GM19043 (cell line): ENCODE data around the gene CENPP.

Source experiments
- ATAC-seq: cut with Tn5 transposase; IDR thresholded peaks from one replicate; pipeline ENCODE4 v1.9.1; 2021; ENCODE audit warnings: low read depth; ENCODE audit not compliant: unreplicated experiment

CENPP gene

DNA sequence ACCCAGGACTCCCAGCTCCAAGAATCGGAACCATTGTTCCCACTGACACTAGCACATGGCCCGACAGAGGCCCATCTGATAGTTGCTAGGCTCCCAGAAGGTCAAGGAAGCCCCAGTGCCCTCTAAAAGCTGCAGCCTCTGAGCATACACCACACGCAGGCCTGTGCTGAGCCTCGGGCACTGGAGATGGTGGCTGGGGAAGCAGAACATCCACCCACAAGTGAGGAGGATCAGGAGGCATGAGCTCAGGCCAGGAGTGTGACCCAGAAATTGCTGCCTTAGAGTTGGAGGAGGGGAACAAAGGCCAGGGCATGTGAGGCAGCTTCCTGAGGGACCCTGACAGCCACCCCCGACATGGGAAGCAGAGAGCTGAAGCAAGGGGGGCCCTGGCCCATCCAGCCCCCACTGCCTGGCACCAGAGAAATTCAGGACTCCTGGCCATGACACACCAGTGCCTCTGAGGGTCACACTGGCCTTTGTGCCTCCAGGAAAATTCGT lies 322.8 kb downstream of the CENPP start:
- ATAC-seq = no peak

DNA sequence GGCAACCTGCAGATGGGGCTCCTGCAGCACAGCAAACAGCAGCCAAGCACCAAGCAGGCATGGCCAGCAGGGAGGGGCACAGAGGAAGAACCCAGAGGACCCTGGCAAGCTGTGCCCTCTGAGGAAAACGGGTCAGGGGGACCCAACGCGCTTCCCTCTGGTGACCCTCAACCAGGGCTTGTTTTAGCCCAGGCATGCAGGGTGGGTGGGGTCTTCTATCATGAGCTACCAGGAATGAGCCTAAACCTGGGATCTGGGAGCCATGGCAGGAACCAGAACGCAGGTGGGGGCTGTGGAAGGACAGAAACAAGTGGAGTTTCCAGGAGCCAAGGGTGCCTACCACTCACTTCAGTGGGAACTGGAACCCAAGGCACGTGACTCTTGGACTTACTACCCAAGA lies 323.3 kb downstream of the CENPP start:
- ATAC-seq = no peak

DNA sequence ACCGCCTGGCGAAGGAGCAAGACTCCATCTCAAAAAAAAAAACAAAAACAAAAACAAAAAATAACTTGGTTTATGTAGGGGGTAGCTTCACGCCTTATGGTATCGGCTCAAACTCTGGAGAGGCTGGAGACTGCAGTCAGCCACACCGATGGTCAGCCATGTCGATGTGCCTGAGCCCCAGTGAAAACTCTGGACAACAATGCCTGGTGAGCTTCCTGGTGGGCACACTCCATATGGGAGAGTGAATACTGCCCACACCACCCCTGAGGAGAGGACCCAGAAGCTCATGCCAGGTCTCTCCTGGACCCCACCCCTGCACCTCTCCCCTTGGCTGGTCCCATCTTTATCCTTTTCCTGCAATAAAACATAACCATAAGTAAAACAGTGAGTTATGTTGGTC lies 324.5 kb downstream of the CENPP start:
- no peak for ATAC-seq

DNA sequence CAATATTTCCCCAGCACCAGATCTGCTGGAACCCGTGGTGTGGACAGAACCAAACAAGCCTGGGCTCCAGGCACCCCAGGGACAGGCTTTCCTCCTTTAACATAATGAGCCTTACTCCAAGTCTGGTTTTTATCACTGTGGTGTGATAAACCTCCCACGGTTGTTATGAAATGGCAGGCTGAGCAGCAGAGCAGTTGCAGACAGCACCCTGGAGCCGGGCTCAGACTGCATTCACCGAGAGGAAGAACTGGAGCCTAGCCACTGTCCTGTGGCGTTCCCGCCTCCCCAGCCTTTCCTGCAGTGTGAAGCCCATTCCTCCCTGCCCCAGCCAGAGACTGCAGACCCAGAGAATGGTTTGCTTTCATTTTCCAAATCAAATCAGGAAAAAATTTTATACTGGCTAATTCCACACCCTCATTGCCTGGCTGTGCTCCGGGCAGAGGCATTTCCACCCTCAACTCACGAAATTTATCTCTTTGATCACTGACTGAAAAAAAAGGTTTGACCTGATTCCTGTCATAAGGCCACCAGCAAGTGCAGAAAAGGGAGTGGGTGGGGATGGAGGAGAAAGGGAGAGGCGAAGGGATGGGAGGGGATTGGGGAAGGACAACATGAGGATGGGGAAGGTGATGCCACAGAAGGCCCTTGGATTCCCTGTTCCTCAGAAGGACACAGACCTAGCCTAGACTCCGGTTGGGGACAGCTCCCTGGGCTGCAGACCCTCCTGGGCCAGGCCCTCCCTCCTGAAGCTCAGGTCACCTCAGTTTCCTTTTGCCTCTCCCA lies 325.3 kb downstream of the CENPP start:
- no peak for ATAC-seq

DNA sequence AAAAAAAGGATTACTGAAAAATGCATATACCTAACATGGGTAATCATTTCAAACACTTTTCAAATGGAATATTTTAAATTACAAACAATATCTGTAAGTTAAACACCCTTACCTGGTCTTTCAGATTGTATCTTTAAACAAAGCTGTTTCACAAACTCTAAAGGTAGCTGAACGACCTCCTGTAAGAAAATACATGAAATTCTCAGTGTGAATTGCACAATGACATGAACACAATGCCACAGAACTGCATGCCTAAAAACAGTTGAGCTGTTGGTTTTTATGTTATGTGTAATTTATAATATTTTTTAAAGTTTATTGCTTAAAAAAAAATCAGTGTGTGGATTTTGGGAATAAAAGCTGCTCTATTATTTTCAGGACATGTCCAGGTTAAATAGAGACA lies 326.7 kb downstream of the CENPP start:
- no peak for ATAC-seq

DNA sequence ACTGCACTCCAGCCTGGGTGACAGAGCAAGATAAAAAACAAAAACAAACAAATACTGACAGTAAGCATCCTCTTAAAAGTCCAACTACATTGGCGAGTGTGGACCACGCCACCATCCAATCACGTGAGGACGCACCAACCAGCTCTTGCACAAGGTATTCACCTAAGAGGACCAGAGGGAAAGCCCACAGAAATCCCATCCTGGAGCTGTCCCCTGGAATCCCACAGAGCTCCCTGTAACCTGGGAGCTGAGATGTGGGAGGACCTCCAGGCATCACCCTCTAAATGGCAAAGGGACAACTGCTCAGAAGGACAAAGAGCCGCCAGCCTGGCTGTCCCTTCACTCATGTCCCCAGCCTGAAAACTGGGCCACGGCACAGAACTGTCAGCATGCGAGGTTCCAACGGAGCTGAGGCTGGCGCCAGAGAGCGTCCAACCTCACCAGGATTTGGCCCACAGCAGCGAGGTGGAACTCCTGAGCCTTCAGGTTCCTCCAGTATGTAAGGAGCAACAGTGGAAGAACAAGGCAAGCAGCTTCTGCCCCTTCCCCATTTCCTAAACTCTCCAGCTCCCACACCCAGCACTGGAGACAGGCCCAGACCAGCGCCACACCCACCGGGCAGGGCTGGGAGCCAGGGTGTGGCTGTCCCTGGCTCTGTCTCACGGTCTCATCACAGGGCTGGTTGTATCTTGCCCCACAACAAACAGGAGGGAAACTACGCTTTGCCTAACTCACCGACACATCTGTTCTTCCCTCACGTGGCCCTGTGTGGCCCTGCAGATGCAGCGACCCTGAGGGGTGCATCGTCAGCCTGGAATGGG lies 328.9 kb downstream of the CENPP start:
- no peak for ATAC-seq

DNA sequence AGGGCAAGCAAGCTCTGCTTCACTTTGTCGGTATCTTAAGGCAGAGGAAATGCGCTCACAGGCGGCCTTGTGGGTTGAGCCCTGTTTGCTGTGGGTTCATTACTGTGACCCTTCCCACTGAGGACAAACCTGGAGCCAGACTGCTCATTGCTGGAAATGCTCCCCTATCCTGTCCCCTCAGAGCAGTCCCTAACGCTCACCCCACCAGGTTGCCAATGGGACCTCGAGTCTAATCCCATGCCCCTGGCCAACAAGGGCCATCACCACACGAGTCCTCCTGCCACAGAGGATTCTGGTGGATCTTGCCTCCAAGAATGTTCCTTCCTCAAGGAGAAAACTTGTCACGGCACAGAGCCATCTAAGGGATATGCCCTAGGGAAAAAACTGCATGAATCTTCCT lies 329.6 kb downstream of the CENPP start:
- no peak for ATAC-seq

DNA sequence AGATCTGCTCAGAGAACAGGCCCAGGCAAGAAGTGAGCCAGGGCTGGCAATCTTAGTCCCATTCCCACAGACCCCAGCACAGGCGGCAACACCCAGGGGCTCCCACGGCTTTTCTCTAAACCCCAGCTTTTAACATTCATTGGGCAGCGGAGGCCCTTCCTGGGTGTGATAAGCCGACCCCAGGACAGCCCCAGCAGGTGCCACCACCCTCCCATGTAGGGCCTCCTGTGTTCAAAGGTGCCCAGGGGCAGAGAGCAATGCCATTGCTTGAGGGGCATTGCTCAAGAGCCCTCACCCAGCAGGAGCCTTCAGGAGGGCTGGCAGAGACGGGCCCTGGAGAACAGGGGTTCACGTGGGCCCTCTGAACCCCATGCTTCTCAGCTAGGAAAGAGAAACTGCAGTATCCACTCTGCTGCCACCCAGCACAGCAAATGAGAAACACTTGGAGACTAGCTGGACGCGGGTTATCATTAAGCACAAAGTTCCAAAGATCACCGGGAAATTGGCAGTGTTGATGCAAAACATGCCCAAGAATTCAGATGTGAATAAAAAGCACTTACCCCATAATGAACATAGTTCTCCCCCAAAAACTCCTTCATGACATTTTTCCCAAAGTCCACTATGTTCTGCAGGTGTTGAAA lies 330.3 kb downstream of the CENPP start:
- no peak for ATAC-seq

DNA sequence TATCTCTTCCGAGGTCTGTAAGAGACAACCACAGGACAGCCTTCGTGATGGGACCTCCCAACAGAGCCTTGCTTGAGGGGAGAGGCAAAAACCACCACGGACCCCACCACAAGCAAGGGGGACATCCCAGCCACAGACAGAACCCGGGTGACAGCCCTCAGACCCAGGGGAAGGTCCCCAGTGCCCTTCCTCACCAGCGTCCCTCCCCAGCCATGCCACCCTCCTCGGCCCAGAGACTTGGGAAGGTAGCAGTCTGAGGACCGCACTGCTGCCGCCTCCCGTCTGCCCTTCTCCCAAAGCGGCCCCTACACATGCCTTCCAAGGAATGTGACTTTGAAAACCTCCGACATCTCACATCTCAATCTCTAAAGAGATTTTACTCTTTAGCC lies 330.8 kb downstream of the CENPP start:
- no peak for ATAC-seq

DNA sequence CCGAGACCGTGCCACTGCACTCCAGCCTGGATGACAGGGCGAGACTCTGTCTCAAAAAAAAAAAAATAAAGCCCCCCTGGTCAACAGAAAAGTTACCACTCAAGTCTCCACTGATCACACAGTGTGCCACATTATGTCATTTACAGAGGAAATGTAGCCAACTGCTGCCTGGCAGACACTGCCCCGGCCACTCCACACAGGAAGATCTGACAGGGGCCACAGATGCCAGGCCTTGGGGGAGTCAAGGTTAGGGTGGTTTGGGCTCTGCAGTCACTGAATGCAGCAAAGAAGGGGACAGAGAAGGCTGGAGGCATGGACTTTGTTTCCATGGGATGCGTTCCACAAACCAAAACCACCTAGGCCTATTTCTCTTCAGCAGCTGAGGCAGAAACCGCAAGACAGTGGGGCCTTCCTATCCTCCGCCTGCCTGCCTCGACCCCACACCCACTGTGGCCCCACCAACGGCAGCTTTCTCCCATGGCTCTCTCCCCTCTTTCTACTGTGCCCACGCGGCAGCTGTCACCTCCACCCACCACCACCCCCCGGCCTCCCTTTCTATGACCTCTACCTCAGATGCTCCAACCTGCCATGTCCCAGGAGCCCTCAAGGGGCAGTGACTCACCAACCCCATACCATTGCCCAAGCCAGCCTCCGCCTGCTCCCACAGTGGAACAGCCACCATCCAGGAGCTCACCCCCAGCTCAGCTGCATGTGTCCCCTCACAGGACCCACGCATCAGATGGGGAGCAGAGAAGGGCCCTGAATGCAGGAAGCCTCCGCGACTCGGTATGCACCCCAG lies 331.7 kb downstream of the CENPP start:
- ATAC-seq = no peak

DNA sequence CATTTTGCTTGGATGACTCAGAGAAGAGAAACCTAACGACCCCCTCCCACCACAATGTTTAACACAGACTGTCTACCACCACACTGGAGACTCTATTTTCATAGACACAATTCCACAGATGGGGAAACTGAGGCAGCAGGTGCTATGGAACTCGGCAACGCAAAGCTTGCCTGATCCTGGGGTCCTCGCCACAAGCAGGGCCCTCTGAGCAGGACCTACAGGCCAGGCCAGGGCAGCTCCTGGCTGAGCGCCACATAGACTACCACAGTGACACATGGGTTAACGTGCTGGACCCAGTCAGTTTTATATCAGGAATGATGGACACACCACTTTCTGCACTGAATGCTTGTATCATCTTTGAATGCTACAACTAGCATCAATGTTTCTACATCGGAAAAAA lies 332.4 kb downstream of the CENPP start:
- no peak for ATAC-seq

DNA sequence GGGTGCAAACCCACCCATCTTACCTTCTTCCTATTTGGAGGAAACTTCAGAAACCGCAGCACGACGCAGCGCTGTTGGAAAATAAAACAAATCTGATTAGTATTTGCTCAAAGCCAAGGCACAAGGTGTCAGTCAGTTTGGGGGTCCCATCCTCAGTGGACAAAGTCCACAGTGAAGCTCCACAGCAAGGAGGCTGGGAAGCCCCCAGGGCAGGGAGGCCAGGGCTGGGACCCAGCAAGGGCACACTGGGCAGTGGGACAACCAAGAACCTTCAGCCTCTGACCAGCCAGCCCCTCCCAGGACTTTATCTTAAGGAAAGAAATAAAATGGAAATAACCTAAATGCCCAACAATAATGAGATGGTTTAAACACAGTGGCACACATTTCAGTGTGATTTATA lies 332.9 kb downstream of the CENPP start:
- no peak for ATAC-seq

DNA sequence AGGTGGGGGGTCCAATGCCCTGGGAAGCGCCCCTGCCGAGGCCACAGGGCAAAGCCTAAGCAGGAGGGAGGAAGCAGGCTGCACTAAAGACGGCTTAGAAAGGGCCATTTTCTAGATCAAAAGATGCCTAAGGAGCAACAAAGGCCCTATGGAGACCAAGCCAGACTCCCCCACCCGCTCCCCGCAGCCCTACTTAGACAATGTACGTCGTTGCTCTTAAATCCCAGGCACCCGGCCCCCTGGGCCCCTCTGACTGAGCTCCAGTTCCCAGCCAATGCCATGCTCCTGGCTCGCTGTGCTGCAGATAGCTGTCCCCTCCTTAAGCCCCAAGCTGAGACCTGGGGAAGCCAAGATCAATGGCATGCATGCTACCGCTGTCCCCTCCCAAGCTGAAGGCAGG lies 333.8 kb downstream of the CENPP start:
- ATAC-seq = no peak

DNA sequence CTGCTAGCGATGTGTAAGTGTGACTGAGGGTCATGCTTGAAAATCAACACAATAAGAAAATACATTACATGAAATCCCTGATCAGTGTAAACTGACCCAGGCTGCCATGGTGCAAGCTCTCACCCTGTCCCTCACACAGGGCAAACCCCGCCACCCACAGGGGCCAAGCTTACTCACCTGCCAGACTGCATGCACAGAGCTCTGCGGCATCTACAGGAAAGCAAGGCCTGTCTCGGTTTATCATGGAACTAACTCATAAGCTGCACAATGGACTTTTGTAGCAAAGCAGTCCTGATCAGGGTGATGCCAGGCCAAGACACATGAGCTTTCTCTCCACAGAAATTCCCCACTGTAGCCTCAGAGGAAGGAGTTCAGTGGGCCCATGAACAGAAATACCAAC lies 334.5 kb downstream of the CENPP start:
- no peak for ATAC-seq

DNA sequence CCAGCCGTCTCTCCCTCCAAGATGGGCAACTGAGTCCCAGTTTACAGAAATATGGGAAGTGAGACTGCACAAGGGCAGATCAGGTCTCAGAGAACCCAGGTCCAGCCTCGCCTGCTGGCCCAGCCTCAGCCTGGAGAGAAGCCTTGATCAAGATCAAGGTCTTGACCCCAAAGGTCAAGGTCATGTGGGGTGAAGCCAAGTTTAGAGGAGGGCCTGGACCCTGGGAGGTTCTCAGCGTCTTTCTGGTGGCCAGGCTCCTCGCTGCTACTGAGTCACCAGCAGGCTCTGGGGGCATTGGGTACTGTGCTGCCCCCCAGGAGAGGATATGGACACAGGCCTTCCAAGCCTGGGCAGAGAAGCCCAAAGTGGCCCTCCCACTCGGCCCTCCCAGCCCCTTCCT lies 335.4 kb downstream of the CENPP start:
- ATAC-seq = no peak

DNA sequence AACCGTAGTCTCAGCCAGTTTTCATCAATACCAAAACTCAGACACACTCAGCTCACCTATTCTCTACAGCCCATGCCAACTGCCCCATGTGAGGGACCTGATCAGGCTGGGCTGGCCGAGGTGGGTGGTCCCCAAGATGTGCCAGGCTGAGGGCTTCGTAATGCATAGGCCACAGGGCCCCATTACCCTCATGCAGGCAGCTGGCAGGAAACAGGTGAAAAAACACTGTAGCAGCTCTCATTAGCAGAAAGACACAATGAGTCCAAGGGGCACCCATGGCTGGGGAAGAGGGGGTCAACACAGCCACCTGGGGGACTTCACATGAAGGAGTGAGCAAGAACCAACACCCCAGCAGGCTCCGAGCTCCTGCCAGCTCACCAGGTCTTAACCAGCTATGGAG lies 336.0 kb downstream of the CENPP start:
- no peak for ATAC-seq

DNA sequence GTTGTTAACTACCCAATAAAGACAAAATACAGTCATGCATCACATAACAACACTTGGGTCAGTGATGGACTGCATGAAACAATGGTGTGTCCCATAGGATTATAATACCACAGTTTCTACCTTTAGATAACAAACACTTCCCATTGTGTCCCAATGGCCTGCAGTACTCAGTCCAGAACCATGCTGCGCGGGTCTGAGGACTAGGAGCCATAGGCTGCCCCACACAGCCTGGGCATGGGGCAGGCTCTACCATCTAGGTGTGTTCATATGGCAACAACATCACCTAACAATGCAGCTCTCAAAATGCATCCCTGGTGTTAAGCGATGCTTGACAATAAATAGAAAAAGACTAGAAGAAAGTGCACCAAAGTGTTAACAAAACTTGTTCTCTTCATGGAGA lies 337.4 kb downstream of the CENPP start:
- no peak for ATAC-seq

DNA sequence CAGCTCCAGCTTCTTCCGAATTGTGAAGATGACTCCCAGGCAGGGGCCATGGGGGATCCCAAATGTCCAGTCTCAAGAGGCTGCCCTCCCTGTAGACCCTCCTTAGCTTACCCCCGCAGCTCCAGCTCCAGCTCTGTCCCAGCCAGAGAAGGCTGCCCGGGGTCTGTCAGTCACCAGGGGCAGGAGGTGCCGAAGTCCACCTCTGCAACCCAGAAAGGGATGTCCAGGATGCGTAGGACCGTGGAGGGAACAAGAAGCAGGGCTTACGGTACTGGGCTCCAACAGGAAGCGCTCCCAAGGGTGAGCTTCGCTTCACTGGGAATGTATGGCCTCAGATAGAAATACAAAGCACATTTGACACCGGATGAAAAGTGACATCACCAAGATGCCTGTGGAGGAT lies 338.2 kb downstream of the CENPP start:
- no peak for ATAC-seq

DNA sequence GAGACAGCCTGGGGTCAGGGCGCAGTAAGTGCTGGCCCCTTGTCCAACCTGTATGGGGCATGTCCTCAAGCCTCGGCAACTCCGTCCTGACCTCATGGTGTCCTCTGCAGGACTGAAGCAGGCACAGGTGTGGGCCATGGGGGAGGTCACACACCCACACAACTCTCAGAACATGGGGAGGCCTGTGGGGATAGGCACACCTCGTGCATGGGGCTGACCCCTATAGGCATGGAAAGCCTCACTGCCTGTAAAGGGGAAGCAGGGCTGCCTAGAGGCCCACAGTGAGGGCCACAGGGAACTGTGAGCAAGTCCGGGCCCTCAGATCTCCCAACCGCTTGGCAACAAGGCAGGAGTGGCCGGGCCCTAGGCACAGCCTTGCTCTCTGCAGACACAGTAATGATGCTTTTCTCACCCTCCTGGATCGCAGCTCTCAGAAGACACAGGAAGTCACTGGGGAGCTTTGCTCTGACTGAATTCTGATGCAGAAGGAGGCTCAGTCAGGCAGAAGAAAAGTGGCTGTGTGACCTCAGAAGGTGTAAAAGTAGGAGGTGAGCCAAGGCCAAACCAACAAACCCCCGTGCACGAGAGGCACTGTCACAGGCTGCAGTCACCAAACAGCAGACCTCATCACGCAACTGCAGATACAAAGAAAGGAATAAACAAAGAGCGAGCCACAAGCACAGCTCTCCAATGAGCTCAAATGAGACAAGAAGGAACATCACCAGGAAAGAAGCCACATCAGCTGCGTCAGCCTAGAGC lies 338.8 kb downstream of the CENPP start:
- no peak for ATAC-seq

DNA sequence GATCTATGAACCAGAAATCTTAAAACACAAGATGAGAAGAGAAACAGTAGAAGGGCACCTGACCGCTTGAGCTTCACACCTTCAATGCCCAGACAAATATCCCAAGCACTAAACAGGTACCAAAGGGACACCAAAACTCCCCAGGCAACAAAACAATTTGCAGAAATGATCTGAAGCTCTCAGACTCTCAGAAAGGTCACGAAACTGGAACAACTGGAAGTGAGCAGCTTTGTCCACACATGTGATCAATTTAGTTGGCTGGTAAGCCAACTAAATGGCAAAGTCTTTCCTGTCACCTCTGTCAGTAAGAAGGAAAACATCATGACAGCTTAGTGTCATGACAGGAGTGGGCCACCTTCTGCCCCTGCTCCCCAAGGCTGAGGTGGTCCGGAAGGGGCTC lies 340.1 kb downstream of the CENPP start:
- no peak for ATAC-seq
